HepG2 (cell line): ENCODE results near the gene TH. TPM values are rescaled to one million over a fixed set of nuclear protein-coding genes. Genes with fewer than 3 reads are reported as not detected.

ENCODE experiments used
- AFF4 ChIP-seq: sonication (generic); formaldehyde crosslinking; IDR thresholded peaks from 2 replicates; pipeline ENCODE4 v1.4.0; 2020; ENCODE audit warnings: missing genetic modification reagents
- ATF4 ChIP-seq, 2 experiments: fragments of 450-650 bp in 1 of 2; sonication (generic) in 1 of 2; formaldehyde crosslinking; IDR thresholded peaks; 2 replicates each; pipeline versions ENCODE4 v1.5.0 to v1.8.0; 2020 to 2022; ENCODE audit warnings: mild to moderate bottlenecking in 1 of 2, missing genetic modification reagents in 1 of 2
- BATF2 ChIP-seq: sonication (generic); formaldehyde crosslinking; IDR thresholded peaks from 2 replicates; pipeline ENCODE4 v1.8.0; 2022; ENCODE audit warnings: mild to moderate bottlenecking, missing genetic modification reagents, moderate library complexity
- CHD4 ChIP-seq: fragments of 200-600 bp; sonication (generic); IDR thresholded peaks from 2 replicates; pipeline ENCODE4 v1.7.0; 2017; ENCODE audit warnings: mild to moderate bottlenecking, low read length, borderline replicate concordance
- GABPA ChIP-seq, 2 experiments: IDR thresholded peaks; 2 replicates each; pipeline ENCODE4 v1.6.1; 2011 to 2016; ENCODE audit warnings: low read depth in 2 of 2, low read length in 1 of 2, missing biosample characterization in 1 of 2, missing genetic modification characterization in 1 of 2
- HNRNPK ChIP-seq: fragments of 200-400 bp; formaldehyde crosslinking; IDR thresholded peaks from 2 replicates; pipeline ENCODE4 v1.6.1; 2018; ENCODE audit warnings: low read length, low read depth, moderate library complexity, mild to moderate bottlenecking; ENCODE audit not compliant: poor library complexity, severe bottlenecking
- PRPF4 ChIP-seq: fragments of 200-400 bp; formaldehyde crosslinking; IDR thresholded peaks from 2 replicates; pipeline ENCODE4 v1.6.1; 2016; ENCODE audit warnings: low read length, low read depth; ENCODE audit not compliant: poor library complexity, severe bottlenecking
- SYNCRIP ChIP-seq: fragments of 200-400 bp; formaldehyde crosslinking; IDR thresholded peaks from 2 replicates; pipeline ENCODE4 v1.6.1; 2018; ENCODE audit warnings: mild to moderate bottlenecking, low read depth, low read length; ENCODE audit not compliant: insufficient read depth
- ZBTB1 ChIP-seq: sonication (generic); formaldehyde crosslinking; IDR thresholded peaks from 2 replicates; pipeline ENCODE4 v1.4.0; 2020; ENCODE audit warnings: missing genetic modification reagents, borderline replicate concordance
- ZMYM3 ChIP-seq: sonication (generic); formaldehyde crosslinking; IDR thresholded peaks from 2 replicates; pipeline ENCODE4 v1.5.1; 2020; ENCODE audit warnings: mild to moderate bottlenecking, missing genetic modification reagents
- ZNF205 ChIP-seq: IDR thresholded peaks from 2 replicates; pipeline ENCODE4 v1.6.1; 2018; ENCODE audit warnings: missing biosample characterization, missing genetic modification reagents
- polyA plus RNA-seq, 8 experiments: library from polyadenylated mRNA; depleted of rRNA in 3 of 8; stranded (reverse) in 7 of 8; unstranded in 1 of 8; fragments of >200 nt; fragmentation: Illumina TruSeq in 4 of 8; extraction: Trizol in 4 of 8; gene quantifications; 2 replicates each; pipeline versions ENCODE4 v1.2.1 to v1.2.3, GENCODE V29; 2011 to 2016; ENCODE audit warnings: low read depth in 4 of 8, missing spikeins in 1 of 8, mixed read lengths in 1 of 8; ENCODE audit not compliant: insufficient read depth in 1 of 8
- total RNA-seq, 5 experiments: library from RNA; depleted of rRNA; stranded (reverse); fragments of >200 nt; fragmentation: Illumina TruSeq; extraction: Trizol; gene quantifications; 2 replicates each; pipeline ENCODE4 v1.2.3, GENCODE V29; 2016; ENCODE audit warnings: low read depth in 1 of 5
- TF ChIP-seq, protein P1 (sequence below): IDR thresholded peaks from 2 replicates; pipeline ENCODE4 v1.6.1; 2016; ENCODE audit warnings: mild to moderate bottlenecking, missing biosample characterization, missing genetic modification reagents
- TF ChIP-seq, protein P2 (sequence below): sonication (generic); formaldehyde crosslinking; IDR thresholded peaks from 2 replicates; pipeline ENCODE4 v1.5.0; 2020; ENCODE audit warnings: mild to moderate bottlenecking, missing genetic modification reagents
- TF ChIP-seq, protein P3 (sequence below): sonication (generic); formaldehyde crosslinking; IDR thresholded peaks from 2 replicates; pipeline ENCODE4 v1.4.0; 2020; ENCODE audit warnings: missing genetic modification reagents

Gene TH
- total and polyA plus RNA-seq, 2 of the 13 experiments (the other 11 are each of a cell fraction or from before 2014, with no cell fraction given): 0.36 TPM; not detected in 1

DNA sequence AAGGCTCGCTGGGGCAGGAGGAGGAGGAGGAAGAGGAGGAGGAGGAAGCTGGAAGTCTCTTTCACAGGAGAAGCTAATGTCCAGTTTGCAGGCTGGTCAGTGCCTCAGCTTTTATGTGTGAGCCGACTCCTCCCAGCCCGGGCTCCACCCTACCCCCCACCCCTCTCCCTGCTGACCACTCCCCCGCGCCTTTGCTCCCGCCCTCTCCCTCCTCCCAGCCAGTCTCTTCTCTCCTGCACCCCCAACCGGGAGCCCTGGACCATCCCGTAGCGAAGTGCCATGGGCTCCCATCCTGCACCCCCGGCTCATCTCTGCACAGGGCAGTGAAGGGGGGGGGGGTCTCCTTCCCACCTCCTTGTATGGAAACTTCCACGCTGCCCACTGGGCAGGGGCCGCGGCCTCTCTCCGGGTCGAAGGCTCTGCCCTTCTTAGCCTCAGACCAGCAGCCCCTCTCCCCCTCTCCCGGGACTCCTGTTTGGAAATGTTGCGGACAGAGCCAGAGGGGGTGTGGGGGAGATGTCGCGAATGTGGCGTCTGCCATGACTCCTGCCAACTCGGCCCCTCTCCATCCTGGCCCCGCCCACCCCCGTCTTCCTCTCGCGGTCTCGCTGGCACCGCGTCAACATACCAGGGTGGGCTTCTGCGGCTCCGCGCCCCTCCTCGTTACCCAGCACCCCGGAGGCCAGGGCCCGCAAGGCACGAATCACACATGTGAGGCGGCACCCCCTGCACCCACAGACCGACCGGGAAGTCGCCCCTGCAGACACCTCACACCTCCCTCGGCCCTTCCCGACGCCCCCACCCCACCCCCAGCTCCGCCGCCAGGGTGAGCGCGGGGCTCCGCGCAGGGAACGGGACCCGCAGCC, 34.2 kb downstream of the TH start (continued):
- TF ChIP-seq SYNCRIP: no peak
- TF ChIP-seq, protein P1, sequence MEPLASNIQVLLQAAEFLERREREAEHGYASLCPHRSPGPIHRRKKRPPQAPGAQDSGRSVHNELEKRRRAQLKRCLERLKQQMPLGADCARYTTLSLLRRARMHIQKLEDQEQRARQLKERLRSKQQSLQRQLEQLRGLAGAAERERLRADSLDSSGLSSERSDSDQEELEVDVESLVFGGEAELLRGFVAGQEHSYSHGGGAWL (CRISPR knock-in tag): no peak; the same call in 1 of the 2 replicates
- no peak for TF ChIP-seq PRPF4
- peak; percentile 3 for TF ChIP-seq HNRNPK
- no peak for TF ChIP-seq ZMYM3
- no peak for TF ChIP-seq ZBTB1 (CRISPR knock-in tag)
- TF ChIP-seq, protein P2, sequence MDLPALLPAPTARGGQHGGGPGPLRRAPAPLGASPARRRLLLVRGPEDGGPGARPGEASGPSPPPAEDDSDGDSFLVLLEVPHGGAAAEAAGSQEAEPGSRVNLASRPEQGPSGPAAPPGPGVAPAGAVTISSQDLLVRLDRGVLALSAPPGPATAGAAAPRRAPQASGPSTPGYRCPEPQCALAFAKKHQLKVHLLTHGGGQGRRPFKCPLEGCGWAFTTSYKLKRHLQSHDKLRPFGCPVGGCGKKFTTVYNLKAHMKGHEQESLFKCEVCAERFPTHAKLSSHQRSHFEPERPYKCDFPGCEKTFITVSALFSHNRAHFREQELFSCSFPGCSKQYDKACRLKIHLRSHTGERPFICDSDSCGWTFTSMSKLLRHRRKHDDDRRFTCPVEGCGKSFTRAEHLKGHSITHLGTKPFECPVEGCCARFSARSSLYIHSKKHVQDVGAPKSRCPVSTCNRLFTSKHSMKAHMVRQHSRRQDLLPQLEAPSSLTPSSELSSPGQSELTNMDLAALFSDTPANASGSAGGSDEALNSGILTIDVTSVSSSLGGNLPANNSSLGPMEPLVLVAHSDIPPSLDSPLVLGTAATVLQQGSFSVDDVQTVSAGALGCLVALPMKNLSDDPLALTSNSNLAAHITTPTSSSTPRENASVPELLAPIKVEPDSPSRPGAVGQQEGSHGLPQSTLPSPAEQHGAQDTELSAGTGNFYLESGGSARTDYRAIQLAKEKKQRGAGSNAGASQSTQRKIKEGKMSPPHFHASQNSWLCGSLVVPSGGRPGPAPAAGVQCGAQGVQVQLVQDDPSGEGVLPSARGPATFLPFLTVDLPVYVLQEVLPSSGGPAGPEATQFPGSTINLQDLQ (CRISPR knock-in tag): 0 out of 2 replicates have a peak, but pooled peaks have one; percentile 34
- peak; percentile 71; the same call in 1 of the 2 replicates for TF ChIP-seq BATF2
- TF ChIP-seq GABPA (IDR thresholded peaks at IDR 0.05; ENCODE audit: low read depth, low read length): no peak
- no peak for TF ChIP-seq GABPA (CRISPR knock-in tag; IDR thresholded peaks at IDR 0.05; ENCODE audit: low read depth)
- TF ChIP-seq AFF4 (CRISPR knock-in tag): peak; percentile 95
- TF ChIP-seq, protein P3, sequence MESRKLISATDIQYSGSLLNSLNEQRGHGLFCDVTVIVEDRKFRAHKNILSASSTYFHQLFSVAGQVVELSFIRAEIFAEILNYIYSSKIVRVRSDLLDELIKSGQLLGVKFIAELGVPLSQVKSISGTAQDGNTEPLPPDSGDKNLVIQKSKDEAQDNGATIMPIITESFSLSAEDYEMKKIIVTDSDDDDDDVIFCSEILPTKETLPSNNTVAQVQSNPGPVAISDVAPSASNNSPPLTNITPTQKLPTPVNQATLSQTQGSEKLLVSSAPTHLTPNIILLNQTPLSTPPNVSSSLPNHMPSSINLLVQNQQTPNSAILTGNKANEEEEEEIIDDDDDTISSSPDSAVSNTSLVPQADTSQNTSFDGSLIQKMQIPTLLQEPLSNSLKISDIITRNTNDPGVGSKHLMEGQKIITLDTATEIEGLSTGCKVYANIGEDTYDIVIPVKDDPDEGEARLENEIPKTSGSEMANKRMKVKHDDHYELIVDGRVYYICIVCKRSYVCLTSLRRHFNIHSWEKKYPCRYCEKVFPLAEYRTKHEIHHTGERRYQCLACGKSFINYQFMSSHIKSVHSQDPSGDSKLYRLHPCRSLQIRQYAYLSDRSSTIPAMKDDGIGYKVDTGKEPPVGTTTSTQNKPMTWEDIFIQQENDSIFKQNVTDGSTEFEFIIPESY (CRISPR knock-in tag): no peak
- TF ChIP-seq CHD4: no peak
- no peak for TF ChIP-seq ZNF205 (CRISPR knock-in tag)
- no peak for TF ChIP-seq ATF4 (CRISPR knock-in tag; IDR thresholded peaks at IDR 0.05)
